ENCODE results near the gene HOXB3.

HOXB3 gene

DNA sequence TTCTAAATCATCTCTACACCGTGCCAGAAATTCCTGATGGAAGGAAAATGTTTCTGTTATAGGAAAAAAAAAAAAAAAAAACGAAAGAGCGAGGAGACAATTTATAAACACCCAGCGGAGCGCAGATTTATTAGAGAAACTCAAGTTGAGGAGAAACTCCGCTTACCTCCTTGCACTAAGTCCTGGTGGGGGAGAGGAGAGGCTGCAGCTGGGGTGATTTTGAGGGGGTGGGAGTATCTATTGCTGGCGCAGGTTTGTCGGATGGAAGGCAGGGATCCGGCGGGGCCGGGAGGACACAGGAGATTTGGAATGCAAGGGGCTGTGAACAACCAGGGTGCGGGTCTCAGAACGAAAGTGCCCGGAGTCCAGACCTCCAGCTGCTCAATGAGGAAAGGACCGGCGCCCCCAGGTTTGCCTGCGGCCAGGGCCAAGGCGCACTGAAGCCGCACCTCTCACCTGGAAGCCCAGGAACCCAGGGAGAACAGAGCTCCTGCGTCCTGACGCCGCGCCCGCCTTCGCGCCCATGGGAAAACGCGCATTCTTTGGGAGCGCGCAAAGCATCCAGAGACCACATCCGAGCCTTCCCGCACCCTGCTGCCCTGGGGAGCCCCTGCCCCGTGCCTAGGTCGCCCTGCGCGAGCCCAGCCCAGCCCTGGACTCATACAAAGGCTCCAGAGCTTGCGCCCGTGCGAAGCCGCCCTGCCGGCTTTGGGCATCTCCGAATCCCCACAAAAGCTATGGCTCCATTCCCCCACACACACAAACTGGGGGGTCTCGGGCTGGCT lies 27.6 kb upstream of the HOXB3 start:
- TF ChIP-seq, protein P1, sequence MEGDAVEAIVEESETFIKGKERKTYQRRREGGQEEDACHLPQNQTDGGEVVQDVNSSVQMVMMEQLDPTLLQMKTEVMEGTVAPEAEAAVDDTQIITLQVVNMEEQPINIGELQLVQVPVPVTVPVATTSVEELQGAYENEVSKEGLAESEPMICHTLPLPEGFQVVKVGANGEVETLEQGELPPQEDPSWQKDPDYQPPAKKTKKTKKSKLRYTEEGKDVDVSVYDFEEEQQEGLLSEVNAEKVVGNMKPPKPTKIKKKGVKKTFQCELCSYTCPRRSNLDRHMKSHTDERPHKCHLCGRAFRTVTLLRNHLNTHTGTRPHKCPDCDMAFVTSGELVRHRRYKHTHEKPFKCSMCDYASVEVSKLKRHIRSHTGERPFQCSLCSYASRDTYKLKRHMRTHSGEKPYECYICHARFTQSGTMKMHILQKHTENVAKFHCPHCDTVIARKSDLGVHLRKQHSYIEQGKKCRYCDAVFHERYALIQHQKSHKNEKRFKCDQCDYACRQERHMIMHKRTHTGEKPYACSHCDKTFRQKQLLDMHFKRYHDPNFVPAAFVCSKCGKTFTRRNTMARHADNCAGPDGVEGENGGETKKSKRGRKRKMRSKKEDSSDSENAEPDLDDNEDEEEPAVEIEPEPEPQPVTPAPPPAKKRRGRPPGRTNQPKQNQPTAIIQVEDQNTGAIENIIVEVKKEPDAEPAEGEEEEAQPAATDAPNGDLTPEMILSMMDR (IDR thresholded peaks at IDR 0.05; ENCODE audit: low read length) = no peak
- TF ChIP-seq EZH2 (IDR thresholded peaks at IDR 0.05; ENCODE audit: borderline replicate concordance, low read length) = no peak
- H4K20me1 ChIP-seq (ENCODE audit: insufficient read depth, low read length) = no peaks in the 10 kb centered on the region
- no peaks in the 10 kb centered on the region for H3K36me3 ChIP-seq (ENCODE audit: insufficient read depth, low read length)
- H3K9ac ChIP-seq (ENCODE audit: low read length) = no peak overlapping the region
- no peaks in the 10 kb centered on the region for H3K4me1 ChIP-seq (ENCODE audit: insufficient read depth, low read length, severe bottlenecking)
- no peaks in the 10 kb centered on the region for H3K9me3 ChIP-seq (ENCODE audit: low read length)
- H3F3A ChIP-seq (ENCODE audit: insufficient read depth, low read length) = no peaks in the 10 kb centered on the region
- H2AFZ ChIP-seq (ENCODE audit: low read length) = no peak overlapping the region
- no peaks in the 10 kb centered on the region for H3K79me2 ChIP-seq (ENCODE audit: insufficient read depth, low read length)
- H3K27me3 ChIP-seq (ENCODE audit: insufficient read depth, low read length) = peaks cover 4% of the 10 kb centered on the region
- H3K4me3 ChIP-seq (ENCODE audit: low read depth, low read length, poor library complexity, severe bottlenecking) = no peak overlapping the region
- no peak overlapping the region for H3K4me2 ChIP-seq (ENCODE audit: low read length)
- H3K27ac ChIP-seq (ENCODE audit: low read depth, low read length, poor library complexity, severe bottlenecking) = no peak overlapping the region
- no peaks in the 10 kb centered on the region for H3K9me2 ChIP-seq (ENCODE audit: low read depth, low read length)

DNA sequence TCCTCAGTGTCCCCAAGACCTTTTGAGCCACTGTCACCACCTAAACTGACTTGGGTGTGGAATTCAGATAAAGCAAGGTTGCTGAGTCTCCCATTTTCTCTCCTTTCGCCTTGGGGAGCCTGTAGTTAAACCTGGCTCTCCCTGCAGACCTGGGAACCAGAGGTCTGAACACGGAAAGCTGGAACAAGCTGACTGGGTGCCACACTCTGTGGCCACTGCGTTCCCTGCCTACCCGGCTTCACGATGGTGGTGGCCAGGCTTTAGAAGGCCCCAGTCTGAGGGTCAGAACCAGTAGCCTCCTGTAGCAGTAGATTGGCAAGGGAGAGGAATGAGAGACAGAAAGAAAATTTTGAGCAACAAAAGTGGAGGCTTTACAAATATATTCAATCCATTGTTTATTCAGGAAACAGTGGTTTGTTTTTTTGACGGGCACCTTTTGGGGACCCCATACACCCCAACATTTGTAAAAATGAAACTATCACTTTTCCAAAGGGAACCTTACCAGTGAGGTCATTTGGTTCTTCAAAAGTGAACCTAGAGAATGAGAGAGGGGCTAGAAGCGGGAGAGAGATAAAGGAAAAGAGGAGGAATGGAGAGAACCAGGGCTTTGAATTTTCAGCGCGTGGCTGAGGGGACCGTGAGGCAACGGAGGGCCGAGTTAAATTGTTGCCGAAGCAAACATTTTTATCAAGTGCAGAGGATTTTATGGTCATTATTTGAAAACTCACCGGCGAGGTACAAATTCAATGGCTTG lies 26.9 kb upstream of the HOXB3 start:
- no peaks in the 10 kb centered on the region for H3K9me2 ChIP-seq (ENCODE audit: low read depth, low read length)
- H3K27ac ChIP-seq (ENCODE audit: low read depth, low read length, poor library complexity, severe bottlenecking) = no peak overlapping the region
- no peak overlapping the region for H3K4me3 ChIP-seq (ENCODE audit: low read depth, low read length, poor library complexity, severe bottlenecking)
- H3K27me3 ChIP-seq (ENCODE audit: insufficient read depth, low read length) = peaks cover 4% of the 10 kb centered on the region
- H3K9ac ChIP-seq (ENCODE audit: low read length) = no peak overlapping the region
- no peaks in the 10 kb centered on the region for H3F3A ChIP-seq (ENCODE audit: insufficient read depth, low read length)
- H2AFZ ChIP-seq (ENCODE audit: low read length) = no peak overlapping the region
- TF ChIP-seq EZH2 (IDR thresholded peaks at IDR 0.05; ENCODE audit: borderline replicate concordance, low read length) = no peak
- TF ChIP-seq, protein P1 (IDR thresholded peaks at IDR 0.05; ENCODE audit: low read length) = no peak
- H3K4me1 ChIP-seq (ENCODE audit: insufficient read depth, low read length, severe bottlenecking) = no peaks in the 10 kb centered on the region
- no peaks in the 10 kb centered on the region for H3K79me2 ChIP-seq (ENCODE audit: insufficient read depth, low read length)
- H4K20me1 ChIP-seq (ENCODE audit: insufficient read depth, low read length) = no peaks in the 10 kb centered on the region
- H3K36me3 ChIP-seq (ENCODE audit: insufficient read depth, low read length) = no peaks in the 10 kb centered on the region
- H3K4me2 ChIP-seq (ENCODE audit: low read length) = no peak overlapping the region
- H3K9me3 ChIP-seq (ENCODE audit: low read length) = no peaks in the 10 kb centered on the region

GRCh38 chr17:48615963-48616716 lies 26.1 kb upstream of the HOXB3 start:
- Histone ChIP-seq H3K4me3 (ENCODE audit: low read depth, low read length, poor library complexity, severe bottlenecking) (no peak overlapping the region), H3K4me1 (ENCODE audit: insufficient read depth, low read length, severe bottlenecking) (no peaks in the 10 kb centered on the region), H3K9me2 (ENCODE audit: low read depth, low read length) (no peaks in the 10 kb centered on the region), H3F3A (ENCODE audit: insufficient read depth, low read length) (no peaks in the 10 kb centered on the region), H3K27me3 (ENCODE audit: insufficient read depth, low read length) (peaks cover 4% of the 10 kb centered on the region), H3K27ac (ENCODE audit: low read depth, low read length, poor library complexity, severe bottlenecking) (no peak overlapping the region), H3K9ac (ENCODE audit: low read length) (no peak overlapping the region), H3K4me2 (ENCODE audit: low read length) (no peak overlapping the region), H3K9me3 (ENCODE audit: low read length) (no peaks in the 10 kb centered on the region), H4K20me1 (ENCODE audit: insufficient read depth, low read length) (no peaks in the 10 kb centered on the region), H3K79me2 (ENCODE audit: insufficient read depth, low read length) (no peaks in the 10 kb centered on the region), H2AFZ (ENCODE audit: low read length) (no peak overlapping the region), H3K36me3 (ENCODE audit: insufficient read depth, low read length) (no peaks in the 10 kb centered on the region)
- TF ChIP-seq EZH2 (IDR thresholded peaks at IDR 0.05; ENCODE audit: borderline replicate concordance, low read length) = no peak
- TF ChIP-seq, protein P1 (IDR thresholded peaks at IDR 0.05; ENCODE audit: low read length) = no peak
